ENCODE data around the gene EPHA1.

The EPHA1 gene

GRCh38 chr7:143408686-143409561, at the start of gene EPHA1:
EPHA1 (minus strand) TSS chr7:143408856; CDS start chr7:143408805, 51 bp downstream.
- no peak for DNase-seq (ENCODE audit: low read depth)

GRCh38 chr7:143458263-143458662, 49.6 kb upstream of the EPHA1 start:
- no peak for DNase-seq (ENCODE audit: low read depth)

GRCh38 chr7:143456992-143457793, 48.5 kb upstream of the EPHA1 start:
- no peak for DNase-seq (ENCODE audit: low read depth)

- DNase-seq (ENCODE audit: low read depth), result no peak
Observed at GRCh38 chr7:143455942-143456341, 47.3 kb upstream of the EPHA1 start.

- no peak for DNase-seq (ENCODE audit: low read depth)
Observed at GRCh38 chr7:143455491-143455890, 46.8 kb upstream of the EPHA1 start.

GRCh38 chr7:143454091-143454680, 45.5 kb upstream of the EPHA1 start:
- no peak for DNase-seq (ENCODE audit: low read depth)

- no peak for DNase-seq (ENCODE audit: low read depth)
Observed at GRCh38 chr7:143452495-143452894, 43.8 kb upstream of the EPHA1 start.

GRCh38 chr7:143451746-143452145, 43.1 kb upstream of the EPHA1 start:
- DNase-seq (ENCODE audit: low read depth), result no peak

- no peak for DNase-seq (ENCODE audit: low read depth)
Observed at GRCh38 chr7:143451122-143451521, 42.5 kb upstream of the EPHA1 start.

- no peak for DNase-seq (ENCODE audit: low read depth)
Observed at GRCh38 chr7:143449793-143450192, 41.1 kb upstream of the EPHA1 start.

- DNase-seq (ENCODE audit: low read depth), result no peak
Observed at GRCh38 chr7:143448429-143448828, 39.8 kb upstream of the EPHA1 start.

GRCh38 chr7:143447466-143447865, 38.8 kb upstream of the EPHA1 start:
- no peak for DNase-seq (ENCODE audit: low read depth)

GRCh38 chr7:143444785-143445184, 36.1 kb upstream of the EPHA1 start:
- no peak for DNase-seq (ENCODE audit: low read depth)

- no peak for DNase-seq (ENCODE audit: low read depth)
Observed at GRCh38 chr7:143444063-143444782, 35.6 kb upstream of the EPHA1 start.

GRCh38 chr7:143443153-143443552, 34.5 kb upstream of the EPHA1 start, which contains the start of gene TAS2R60:
TAS2R60 (plus strand) TSS chr7:143443453; CDS start chr7:143443453, 0 bp downstream.
- DNase-seq (ENCODE audit: low read depth), result no peak

GRCh38 chr7:143439866-143440265, 31.2 kb upstream of the EPHA1 start:
- no peak for DNase-seq (ENCODE audit: low read depth)

GRCh38 chr7:143437578-143437977, 28.9 kb upstream of the EPHA1 start:
- no peak for DNase-seq (ENCODE audit: low read depth)

- no peak for DNase-seq (ENCODE audit: low read depth)
Observed at GRCh38 chr7:143436325-143436946, 27.8 kb upstream of the EPHA1 start.

- DNase-seq (ENCODE audit: low read depth), result no peak
Observed at GRCh38 chr7:143435266-143435665, 26.6 kb upstream of the EPHA1 start.

- no peak for DNase-seq (ENCODE audit: low read depth)
Observed at GRCh38 chr7:143434660-143435059, 26.0 kb upstream of the EPHA1 start.

- no peak for DNase-seq (ENCODE audit: low read depth)
Observed at GRCh38 chr7:143433759-143434158, 25.1 kb upstream of the EPHA1 start.
